T-helper 2 cell treated with Interferon-gamma antibody and Interleukin-4, amounts not matched to agents 100 ng/mL and 5 ng/mL, for 36 hours (primary cell): Measurements from ENCODE around the gene MSX2. TPM values are rescaled to one million over a fixed set of nuclear protein-coding genes. Genes with fewer than 3 reads are reported as not detected.

Experiments used
- intact Hi-C: fragments of 100-400 bp; cut with micrococcal nuclease; formaldehyde crosslinking; loops from one replicate; pipeline ENCODE4 v1.15.1; 2023
- total RNA-seq: library from RNA; stranded (reverse); gene quantifications from 2 replicates; pipeline ENCODE4 v1.2.3, GENCODE V29; 2022

MSX2 gene
- total RNA-seq, 1 donor from 2014 or later, result not detected

GRCh38 chr5:174717826-174718455, 6.4 kb upstream of the MSX2 start:
- intact Hi-C loops, result no loop called here

- intact Hi-C loops, result no loop called here
These were observed 5.3 kb upstream of the MSX2 start for GRCh38 chr5:174718880-174719610.

- intact Hi-C loops, result loop anchor here (5.0 kb wide), 1 partner anchor 1483 kb away; the partner anchor contains the start of gene NKX2-5
These were observed 4.4 kb upstream of the MSX2 start for GRCh38 chr5:174719793-174720611.

GRCh38 chr5:174720612-174721529, 3.5 kb upstream of the MSX2 start:
- intact Hi-C loops, result loop anchor here (5.0 kb wide), 1 partner anchor 1484 kb away; the partner anchor contains the start of gene NKX2-5

GRCh38 chr5:174721530-174722432, 2.6 kb upstream of the MSX2 start:
- intact Hi-C loops, result loop anchor here (5.0 kb wide), 1 partner anchor 1484 kb away; the partner anchor contains the start of gene NKX2-5

- intact Hi-C loops, result loop anchor here (5.0 kb wide), 1 partner anchor 1485 kb away; the partner anchor contains the start of gene NKX2-5
These were observed 1.9 kb upstream of the MSX2 start for GRCh38 chr5:174722500-174722899.

- intact Hi-C loops, result loop anchor here (5.0 kb wide), 1 partner anchor 1486 kb away; the partner anchor contains the start of gene NKX2-5
These were observed 935 bp upstream of the MSX2 start for GRCh38 chr5:174723315-174723978.

- intact Hi-C loops, result loop anchor here (5.0 kb wide), 1 partner anchor 1487 kb away; the partner anchor contains the start of gene NKX2-5
These were observed 351 bp upstream of the MSX2 start for GRCh38 chr5:174723979-174724483.

GRCh38 chr5:174725261-174725990, 1.0 kb downstream of the MSX2 start:
- intact Hi-C loops, result no loop called here

- intact Hi-C loops, result no loop called here
These were observed 1.7 kb downstream of the MSX2 start for GRCh38 chr5:174725991-174726601.

- intact Hi-C loops, result no loop called here
These were observed 2.8 kb downstream of the MSX2 start for GRCh38 chr5:174726916-174727793.

- intact Hi-C loops, result no loop called here
These were observed 3.7 kb downstream of the MSX2 start for GRCh38 chr5:174727794-174728680.

- intact Hi-C loops, result no loop called here
These were observed 4.8 kb downstream of the MSX2 start for GRCh38 chr5:174729075-174729680.

GRCh38 chr5:174731214-174732035, 7.0 kb downstream of the MSX2 start:
- intact Hi-C loops, result loop anchor here (10.0 kb wide), 1 partner anchor 317 kb away; no protein-coding TSS in a partner anchor
